Loucy (cell line): ENCODE measurements around the gene SRD5A1.

Experiments
- EZH2phosphoT487 ChIP-seq: fragments of 200-600 bp; IDR thresholded peaks from 2 replicates; pipeline ENCODE4 v1.6.1; 2018; ENCODE audit warnings: antibody characterized with exemption, mild to moderate bottlenecking, moderate library complexity, borderline replicate concordance
- TF ChIP-seq, protein P1 (sequence below): fragments of 200-600 bp; sonication (generic); conservative IDR thresholded peaks from 2 replicates; pipeline ENCODE4 v1.5.1; 2014; ENCODE audit warnings: mild to moderate bottlenecking, antibody characterized with exemption, low read length

DNA sequence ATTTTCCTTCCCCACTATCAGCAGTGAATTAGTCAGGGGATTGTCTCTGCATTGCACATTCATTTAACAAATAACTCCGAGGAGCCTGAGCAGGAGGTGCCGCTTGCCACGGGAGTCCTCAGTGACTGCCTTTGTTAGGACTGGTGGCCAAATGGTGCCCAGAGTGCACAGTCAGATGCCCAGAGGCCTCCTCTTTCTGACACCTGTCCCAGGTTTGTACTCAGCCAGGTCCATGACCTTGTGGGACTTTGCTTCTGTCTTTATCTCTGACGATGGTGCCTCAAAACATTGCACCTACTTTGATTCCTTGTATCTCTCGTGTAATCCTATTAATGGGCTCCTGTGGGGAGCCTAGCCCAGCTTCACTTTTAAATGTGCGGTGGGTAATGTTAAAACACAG, 4.3 kb downstream of the SRD5A1 start:
- TF ChIP-seq, protein P1, sequence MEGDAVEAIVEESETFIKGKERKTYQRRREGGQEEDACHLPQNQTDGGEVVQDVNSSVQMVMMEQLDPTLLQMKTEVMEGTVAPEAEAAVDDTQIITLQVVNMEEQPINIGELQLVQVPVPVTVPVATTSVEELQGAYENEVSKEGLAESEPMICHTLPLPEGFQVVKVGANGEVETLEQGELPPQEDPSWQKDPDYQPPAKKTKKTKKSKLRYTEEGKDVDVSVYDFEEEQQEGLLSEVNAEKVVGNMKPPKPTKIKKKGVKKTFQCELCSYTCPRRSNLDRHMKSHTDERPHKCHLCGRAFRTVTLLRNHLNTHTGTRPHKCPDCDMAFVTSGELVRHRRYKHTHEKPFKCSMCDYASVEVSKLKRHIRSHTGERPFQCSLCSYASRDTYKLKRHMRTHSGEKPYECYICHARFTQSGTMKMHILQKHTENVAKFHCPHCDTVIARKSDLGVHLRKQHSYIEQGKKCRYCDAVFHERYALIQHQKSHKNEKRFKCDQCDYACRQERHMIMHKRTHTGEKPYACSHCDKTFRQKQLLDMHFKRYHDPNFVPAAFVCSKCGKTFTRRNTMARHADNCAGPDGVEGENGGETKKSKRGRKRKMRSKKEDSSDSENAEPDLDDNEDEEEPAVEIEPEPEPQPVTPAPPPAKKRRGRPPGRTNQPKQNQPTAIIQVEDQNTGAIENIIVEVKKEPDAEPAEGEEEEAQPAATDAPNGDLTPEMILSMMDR: no peak
- no peak for TF ChIP-seq EZH2phosphoT487
